Suppressor macrophage treated with lipopolysaccharide for 4 hours (primary cell): ENCODE measurements around the gene CD83.
A peak's percentile ranks its signal among the peaks of the same experiment; 100 is the strongest.

Source experiments
- DNase-seq: peaks from one replicate; pipeline ENCODE4 v3.0.0-alpha.2; 2020

The CD83 gene, protein sequence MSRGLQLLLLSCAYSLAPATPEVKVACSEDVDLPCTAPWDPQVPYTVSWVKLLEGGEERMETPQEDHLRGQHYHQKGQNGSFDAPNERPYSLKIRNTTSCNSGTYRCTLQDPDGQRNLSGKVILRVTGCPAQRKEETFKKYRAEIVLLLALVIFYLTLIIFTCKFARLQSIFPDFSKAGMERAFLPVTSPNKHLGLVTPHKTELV

DNA sequence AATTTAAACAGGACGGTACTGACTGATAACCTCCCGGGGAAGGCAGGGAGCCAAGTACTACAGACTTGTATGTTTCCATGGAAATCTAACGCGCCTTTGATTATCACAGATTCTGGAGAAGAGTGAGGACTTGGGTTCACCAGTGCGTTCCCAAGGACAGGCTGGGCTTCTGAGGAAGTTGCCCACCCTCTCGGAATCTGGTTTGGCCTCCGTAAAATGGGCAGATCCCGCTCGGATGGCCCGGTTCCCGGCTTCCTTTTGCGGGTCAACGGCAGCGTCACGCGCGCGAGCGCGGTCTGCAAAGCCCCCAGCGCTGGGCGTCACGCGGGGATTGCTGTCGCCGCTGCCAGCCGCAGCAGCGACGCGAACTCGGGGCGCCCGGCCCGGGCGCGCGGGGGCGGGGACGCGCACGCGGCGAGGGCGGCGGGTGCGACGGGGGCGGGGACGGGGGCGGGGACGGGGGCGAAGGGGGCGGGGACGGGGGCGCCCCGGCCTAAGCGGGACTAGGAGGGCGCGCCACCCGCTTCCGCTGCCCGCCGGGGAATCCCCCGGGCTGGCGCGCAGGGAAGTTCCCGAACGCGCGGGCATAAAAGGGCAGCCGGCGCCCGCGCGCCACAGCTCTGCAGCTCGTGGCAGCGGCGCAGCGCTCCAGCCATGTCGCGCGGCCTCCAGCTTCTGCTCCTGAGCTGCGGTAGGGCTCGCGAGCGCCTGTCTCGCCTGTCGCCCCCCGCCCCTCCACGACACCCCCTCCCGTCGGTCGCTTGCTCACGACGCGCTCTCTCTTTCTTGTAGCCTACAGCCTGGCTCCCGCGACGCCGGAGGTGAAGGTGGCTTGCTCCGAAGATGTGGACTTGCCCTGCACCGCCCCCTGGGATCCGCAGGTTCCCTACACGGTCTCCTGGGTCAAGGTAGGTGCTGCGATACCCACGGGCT is at the start of gene CD83:
Gene CD83, plus strand, starts transcription at position 615 of the 933 bp plus-strand sequence. Its CDS starts 40 bp downstream, at position 655.
- peak; percentile 95 for DNase-seq

DNA sequence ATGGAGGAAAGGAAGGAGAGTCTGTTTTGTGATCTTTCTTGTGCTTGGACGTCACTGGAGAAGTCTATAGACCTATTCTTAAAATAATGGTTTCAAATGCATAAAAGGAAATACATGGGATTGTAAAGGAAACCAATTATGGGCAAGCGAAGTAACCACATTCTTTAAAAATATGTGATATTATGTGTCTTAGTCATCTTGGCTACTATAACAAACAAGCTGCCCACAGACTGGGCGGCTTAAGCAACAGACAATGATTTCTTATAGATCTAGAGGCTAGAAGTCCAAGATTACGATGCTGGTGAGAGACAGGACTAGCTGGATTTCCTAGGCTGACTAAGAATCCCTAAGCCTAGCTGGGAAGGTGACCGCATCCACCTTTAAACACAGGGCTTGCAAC is 49.4 kb upstream of the CD83 start:
- DNase-seq: peak; percentile 80

DNA sequence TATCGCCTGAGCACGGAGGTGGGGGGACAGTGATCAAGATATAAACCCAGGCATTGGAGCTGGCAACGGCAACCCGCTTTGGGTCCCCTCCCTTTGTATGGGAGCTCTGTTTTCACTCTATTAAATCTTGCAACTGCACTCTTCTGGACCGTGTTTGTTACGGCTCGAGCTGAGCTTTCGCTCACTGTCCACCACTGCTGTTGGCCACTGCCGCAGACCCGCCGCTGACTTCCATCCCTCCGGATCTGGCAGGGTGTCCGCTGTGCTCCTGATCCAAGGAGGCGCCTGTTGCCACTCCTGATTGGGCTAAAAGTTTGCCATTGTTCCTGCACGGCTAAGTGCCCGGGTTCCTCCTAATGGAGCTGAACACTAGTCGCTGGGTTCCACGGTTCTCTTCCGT is 48.9 kb upstream of the CD83 start:
- no peak for DNase-seq

DNA sequence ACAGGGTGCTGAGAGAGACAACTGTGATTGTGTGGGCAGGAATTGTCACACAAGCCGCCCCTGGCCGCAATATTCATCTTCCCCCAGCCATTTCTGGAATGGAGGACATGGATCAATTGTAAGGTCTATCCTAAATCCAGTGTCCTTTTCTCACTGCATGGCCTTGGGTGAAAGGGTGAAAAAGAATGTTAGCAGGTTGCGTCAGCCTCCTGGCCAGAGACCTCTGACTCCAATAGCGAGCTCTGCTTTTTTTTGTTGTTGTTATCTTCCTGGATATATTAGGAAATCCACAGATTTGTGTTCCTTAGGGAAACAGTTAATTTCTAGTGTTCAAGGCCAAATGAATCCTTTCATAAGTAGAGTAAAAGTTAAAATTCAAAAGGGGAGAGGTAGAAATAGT is 47.1 kb upstream of the CD83 start:
- DNase-seq: no peak

DNA sequence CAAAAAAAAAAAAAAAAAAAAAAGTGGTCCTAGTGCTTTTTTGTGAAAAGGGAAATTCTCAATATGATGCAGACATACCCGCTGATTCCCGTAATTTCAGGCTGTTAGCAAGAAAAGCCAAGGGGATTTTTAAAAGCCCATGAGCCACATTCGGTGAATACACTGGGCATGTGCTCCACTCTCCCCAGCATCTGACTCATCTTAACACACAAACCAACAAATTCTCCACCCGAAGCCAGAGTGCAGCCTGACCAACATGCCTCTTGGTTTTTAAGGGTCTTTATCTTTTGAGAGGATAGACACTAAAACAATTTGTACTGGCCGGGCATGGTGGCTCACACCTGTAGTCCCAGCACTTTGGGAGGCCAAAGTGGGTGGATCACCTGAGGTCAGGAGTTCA is 45.5 kb upstream of the CD83 start:
- DNase-seq: peak; percentile 91

DNA sequence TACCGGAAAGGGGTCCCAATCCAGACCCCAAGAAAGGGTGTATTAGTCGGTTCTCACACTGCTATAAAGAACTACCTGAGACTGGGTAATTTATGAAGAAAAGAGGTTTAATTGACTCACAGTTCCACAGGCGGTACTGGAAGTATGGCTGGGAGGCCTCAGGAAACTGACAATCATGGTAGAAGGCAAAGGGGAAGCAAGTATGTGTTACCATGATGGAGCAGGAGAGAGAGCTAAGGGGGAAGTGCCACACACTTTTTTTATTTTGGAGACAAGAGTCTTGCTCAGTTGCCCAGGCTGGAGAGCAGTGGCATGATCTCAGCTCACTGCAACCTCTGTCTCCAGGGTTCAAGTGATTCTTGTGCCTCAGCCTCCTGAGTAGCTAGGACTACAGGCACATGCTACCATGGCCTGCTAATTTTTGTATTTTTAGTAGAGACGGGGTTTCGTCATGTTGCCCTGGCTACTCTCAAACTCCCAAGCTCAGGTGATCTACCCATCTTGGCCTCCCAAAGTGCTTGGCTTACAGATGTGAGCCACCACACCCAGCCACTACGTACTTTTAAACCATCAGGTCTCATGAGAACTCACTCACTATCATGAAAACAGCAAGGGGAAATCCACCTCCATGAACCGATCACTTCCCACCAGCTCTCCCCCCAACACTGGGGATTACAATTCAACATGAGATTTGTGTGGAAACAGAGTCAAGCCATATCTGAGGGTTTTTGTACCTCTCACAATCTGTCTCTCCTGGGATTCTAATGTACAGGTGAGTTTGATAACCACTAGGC is 43.8 kb upstream of the CD83 start:
- peak; percentile 46 for DNase-seq

DNA sequence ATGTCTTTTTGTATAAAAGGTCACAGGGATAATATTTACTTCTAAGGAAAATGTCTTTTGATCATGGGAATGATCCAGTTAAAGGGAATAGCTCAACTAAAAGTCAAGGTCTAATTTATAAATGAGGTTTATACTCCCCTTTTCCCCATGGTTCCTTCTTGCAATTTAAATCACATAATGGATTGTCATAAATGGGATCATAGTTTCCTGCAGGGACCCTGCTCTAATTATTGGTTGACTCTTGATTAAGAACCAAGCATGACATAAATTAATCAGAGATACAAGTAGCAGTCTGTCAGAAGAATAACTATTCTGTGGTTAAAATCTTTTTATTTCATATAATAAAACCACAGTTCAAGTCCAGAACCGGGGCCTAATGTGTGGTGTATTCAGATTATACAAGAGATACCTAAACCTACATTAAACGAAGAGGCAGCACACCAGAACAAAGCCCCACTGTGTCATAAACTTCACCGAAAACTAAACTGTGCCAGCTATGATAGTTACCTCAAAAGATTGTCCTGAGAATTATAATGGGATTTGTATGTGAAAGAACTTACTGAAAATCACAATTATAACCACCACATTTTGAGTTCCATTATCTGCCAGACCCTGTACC is 43.0 kb upstream of the CD83 start:
- no peak for DNase-seq

DNA sequence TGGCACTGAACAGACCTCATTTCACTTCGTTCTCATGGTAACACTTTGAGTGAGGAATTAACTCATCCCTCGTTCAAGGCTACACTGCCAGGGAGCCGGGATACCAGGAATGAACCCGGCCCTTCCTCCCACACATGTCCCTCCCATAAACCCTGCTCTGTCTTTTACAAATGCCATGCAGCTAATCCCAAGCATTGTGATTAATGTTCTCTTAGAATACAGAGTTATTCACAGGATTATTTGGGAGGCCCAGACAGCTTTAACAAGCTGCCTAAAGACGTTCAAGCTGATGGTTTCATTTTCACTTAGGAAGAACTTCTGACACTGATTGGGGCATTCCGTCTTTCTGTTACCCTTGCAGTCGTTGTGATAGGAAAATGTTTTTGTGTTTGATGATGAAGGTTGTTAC is 42.5 kb upstream of the CD83 start:
- DNase-seq: peak; percentile 87

DNA sequence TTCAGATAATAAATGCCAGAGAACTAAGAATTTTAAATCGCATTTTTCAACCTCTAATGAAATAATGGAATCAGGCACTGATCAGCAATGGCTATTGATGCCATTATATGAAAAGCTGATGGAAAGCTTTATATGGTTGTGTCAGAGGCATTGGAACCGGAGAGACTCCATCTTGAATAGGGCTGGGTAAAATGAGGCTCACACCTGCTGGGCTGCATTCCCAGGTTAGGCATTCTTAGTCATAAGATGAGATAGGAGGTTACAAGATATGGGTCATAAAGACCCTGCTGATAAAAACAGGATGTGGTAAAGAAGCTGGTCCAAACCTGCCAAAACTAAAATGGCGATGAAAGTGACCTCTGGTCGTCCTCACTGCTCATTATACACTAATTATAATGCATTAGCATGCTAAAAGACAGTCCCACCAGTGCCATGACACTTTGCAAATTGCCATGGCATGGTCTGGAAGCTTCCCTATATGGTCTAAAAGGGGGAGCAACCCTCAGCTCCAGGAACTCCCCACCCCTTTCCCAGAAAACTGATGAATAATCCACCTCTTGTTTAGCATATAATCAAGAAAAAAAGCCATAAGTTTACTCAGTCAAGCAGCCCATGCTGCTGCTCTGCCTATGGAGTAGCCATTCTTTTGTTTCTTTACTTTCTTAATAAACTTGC is 40.2 kb upstream of the CD83 start:
- DNase-seq: no peak

DNA sequence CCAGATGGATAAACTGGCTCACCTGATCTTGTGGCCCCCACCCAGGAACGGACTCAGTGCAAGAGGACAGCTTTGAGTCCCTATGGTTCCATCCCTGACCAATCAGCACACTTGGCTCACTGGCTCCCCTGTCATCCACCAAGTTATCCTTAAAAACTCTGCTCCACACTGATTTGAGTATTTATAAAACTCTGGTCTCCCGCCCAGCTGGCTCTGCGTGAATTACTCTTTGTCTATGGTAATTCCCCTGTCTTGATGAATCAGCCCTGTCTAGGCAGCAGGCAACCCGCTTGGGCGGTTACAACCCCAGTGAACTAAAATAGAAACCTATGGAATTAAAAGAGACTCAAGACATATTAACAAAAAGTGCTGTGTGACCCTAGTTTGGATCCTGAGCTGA is 38.1 kb upstream of the CD83 start:
- peak; percentile 72 for DNase-seq

DNA sequence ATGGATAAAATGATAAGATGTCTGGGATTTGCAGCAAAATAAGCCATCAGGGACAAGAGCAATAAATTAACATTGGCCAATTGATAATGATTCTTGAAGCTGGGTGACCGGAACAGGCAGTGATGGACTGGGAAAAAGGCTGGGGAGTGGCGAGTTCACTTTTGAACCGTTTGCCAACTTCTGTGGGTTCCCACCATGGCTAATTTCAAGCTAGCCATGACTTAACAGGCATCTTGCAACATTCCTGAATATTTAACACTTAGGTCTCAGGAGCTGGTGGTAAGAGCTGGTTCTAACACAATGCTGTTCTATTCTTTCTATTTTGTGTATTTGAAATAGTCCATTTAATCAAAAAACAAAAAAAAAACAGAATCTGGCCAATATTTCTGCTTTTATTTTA is 37.6 kb upstream of the CD83 start:
- DNase-seq: no peak

DNA sequence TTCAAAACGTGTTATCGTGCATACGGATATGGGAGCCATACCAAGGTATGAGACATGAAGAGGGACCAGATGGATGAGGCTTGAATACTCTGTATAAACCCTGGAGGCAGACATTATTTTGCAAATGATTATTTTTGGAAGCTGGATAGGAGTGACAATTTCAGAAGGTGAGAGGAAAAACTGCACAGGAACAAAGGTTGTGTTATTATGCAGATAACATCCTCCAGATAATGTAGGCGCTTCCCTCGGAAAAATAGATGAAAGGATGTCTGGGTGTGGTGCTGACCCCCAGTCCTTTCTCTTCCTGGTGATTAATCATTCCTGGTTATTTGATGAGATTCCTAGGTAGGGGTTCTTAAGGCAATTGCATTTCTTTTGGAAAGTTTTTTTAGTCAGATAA is 36.4 kb upstream of the CD83 start:
- no peak for DNase-seq

DNA sequence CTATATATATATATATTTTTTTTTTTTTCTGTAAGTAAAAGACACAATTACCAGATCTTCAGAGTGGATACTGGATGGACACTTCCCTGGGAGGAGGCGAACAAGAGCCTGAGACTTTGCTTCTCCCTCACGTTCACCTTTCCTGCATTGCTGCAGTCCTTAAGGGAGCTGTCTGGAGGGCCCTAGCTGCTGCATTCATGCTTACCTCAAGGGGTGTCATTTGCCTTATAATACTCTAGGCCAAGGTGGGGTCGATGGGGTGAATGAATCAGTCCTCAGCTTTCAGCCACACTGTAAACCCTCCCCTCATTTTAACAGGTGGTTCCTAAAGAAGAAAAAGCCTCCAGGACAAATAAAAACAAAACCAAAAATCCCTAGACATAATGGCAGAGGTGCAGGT is 34.8 kb upstream of the CD83 start:
- no peak for DNase-seq

DNA sequence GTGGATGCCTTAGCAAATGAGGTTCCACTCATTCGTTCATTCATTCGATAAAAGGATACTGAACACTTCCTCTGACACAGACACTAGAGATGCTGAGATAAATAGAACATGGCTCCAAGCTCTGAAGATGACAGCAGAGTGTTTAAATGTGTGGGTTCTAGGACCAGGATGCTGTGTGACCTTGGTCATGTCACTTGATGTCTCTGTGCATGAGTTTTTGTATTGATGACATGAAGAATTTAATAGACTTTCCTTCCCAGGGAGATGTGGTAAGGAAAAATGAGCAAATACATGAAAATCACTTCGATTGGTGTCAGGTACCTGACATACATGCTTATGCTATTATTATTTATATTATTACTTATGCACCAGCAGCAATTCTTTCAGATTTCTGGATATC is 34.3 kb upstream of the CD83 start:
- DNase-seq: no peak

DNA sequence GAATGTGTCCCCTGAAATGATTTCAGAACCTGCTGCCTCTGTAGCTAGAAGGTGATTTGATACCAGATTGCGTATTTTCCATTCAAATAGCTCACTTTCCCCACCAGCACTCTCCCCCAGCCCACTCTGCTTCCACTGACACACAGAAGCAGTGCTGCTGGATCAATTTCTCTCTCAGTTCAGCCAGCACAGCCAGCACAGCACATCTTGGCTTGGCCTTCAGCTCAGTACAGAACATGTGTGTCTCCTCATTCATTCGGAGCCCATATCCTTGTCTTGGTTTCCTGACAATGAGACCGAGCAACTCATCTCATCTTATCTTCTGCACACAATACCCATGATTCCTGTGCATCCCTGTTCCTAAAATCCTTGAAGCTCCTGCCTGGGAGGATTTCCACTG is 33.8 kb upstream of the CD83 start:
- no peak for DNase-seq

DNA sequence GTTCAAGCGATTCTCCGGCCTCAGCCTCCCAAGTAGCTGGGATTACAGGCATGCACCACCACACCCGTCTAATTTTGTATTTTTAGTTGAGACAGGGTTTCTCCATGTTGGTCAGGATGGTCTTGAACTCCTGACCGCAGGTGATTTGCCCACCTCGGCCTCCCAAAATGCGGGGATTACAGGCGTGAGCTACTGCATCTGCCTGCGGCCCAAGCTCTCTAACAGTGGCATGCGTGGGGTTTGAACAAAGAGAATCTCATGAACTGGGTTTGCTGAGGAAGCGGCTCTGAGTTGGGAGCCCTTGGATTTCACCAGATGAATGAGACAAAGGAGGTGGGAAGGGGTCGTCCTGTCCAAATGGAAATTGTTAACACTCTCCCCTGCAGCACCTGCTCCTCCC is 33.2 kb upstream of the CD83 start:
- DNase-seq: no peak

DNA sequence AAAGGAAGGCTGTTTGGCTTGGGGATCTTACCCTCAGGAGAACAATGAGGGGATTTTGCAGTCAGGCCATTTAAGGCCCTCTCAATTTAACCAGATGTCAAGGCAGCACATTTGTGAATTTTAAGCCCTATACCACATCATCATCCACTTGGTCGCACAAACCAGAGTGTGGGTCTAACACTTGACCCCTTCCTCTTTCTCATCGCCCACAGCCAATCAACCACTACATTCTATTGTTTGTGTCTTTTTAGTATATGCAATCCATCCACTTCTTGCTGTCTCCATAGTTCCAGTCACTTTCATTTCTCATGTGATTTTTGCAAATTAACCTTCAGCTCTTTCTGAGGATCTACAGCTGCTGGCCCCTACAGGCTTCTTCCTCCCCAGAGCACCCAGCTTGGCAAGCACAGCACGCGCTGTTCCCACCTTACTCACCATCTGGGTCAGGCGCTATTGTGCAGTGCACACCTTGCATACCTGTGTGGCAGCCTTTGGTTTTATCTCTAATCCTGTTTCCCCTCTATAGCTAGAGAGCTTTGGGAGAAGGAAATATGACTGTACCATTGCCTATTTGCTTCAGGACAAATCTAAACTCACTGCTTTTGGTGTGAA is 32.3 kb upstream of the CD83 start:
- no peak for DNase-seq

DNA sequence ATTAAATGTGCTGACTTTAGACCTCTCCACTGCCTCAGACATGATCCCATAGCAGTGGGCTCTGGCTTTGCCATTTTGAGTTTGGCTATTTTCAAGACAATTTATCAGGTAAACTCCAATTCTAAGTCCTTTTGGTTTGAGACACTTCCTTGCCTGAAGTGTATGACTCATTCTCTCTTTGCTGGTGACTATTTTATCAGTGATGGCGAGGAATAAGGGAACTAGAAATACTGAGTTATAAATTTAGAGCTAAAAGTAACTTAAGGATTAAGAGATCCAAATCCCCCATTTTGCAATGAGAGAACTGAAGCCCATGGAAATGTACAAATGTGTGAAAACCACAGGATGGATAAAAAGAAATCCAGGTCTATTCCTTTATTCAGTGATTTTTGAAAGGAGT is 30.9 kb upstream of the CD83 start:
- DNase-seq: peak; percentile 55

DNA sequence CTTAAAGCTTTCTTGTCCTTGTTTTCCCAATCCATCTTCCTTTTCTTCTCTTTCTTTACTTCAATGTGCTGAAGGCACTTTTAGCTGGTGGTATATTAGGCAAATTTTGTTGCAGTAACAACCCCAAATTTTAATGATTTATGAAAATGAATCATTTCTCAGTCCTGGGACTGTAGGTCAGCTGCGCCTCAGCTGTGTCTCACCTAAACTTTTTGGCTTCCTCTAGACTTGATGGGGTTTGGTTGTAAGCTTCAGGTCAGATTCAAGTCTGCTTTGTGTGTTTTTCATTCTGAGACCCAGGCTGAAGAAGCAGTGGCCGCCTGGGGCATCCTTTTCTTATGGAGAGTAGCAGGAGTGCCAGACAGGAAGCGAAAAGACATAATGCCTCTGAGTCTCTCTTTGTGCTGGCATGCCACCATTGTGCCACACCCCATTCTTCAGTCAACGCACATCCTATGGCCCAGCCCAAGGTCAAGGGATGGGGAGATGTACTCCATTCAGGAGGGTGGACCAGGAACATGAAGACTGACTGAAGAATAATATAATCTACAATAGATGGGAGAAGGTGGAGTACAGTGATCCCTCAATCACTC is 28.9 kb upstream of the CD83 start:
- no peak for DNase-seq

DNA sequence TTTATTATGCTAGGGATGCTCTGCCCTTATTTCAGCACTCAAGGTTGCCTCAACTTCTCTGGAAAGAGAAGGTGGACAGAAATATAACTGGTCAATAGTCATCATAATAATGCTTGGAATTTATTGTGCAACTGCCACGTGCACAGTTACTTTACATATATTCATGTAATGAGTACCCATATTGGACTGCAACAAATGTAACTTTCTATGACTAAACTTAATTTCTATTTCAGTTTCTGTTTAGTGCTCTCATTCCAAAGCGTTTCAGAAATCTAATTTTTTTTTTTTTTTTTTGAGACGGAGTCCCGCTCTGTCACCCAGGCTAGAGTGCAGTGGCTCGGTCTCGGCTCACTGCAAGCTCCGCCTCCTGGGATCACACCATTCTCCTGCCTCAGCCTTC is 28.3 kb upstream of the CD83 start:
- DNase-seq: peak; percentile 66

DNA sequence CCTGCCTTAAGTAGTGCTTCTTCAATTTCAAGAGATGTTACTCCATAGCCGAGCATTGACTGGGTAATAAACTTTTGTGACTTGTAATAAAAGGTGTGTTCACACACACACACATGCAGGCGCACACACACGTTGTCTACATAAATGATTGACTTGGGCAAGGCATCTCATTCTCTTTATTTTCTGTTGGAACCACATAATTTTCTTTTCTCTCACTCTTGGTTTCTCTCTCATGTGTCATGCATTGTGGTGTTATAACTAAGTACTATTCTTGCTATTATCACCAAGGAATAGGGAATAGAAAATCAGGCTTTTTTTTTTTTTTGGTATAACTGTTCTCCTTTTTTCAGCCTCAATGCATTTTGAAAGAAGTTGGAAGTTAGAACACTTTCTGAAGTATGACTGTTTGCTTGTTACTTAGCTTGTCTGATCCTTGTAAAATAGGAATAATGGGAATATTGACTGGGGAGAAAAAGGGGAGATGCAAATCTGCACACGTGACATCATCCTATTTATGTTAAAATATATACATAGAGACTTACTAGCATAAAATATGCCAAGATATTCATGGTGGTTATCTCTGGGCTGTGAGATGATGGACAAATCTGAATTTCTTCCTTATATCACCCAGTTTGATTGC is 26.1 kb upstream of the CD83 start:
- peak; percentile 76 for DNase-seq
